ENCODE results near the gene LEP.

GRCh38 chr7:128264477-128264876 lies 23.4 kb downstream of the LEP start:
- no peak for TF ChIP-seq ZFP36 (IDR thresholded peaks at IDR 0.05; ENCODE audit: low read depth, low read length, partially characterized antibody)
- no peak for TF ChIP-seq CTCF (IDR thresholded peaks at IDR 0.05 in 2 of 3, conservative IDR thresholded peaks at IDR 0.05 in 1 of 3; ENCODE audit: insufficient read depth in 2 of 3, low read depth in 1 of 3, low read length in 3 of 3)
- TF ChIP-seq MLX (CRISPR knock-in tag; conservative IDR thresholded peaks at IDR 0.05) = no peak
- no peak for TF ChIP-seq POLR2H (tag; IDR thresholded peaks at IDR 0.05; ENCODE audit: low read depth)
- TF ChIP-seq NR2F6 (CRISPR knock-in tag; IDR thresholded peaks at IDR 0.05) = no peak
- TF ChIP-seq MEF2D (tag; conservative IDR thresholded peaks at IDR 0.05; ENCODE audit: low read depth) = no peak
- TF ChIP-seq POLR2AphosphoS2 (IDR thresholded peaks at IDR 0.05; ENCODE audit: low read length) = no peak
- no peak for TF ChIP-seq CHD4 (IDR thresholded peaks at IDR 0.05; ENCODE audit: insufficient read depth, insufficient replicate concordance, low read depth, low read length, poor library complexity, severe bottlenecking)
